ENCODE results near the gene NEURL1.

GRCh38 chr10:103495321-103495720, 1.8 kb downstream of the NEURL1 start:
- TF ChIP-seq, protein P1, sequence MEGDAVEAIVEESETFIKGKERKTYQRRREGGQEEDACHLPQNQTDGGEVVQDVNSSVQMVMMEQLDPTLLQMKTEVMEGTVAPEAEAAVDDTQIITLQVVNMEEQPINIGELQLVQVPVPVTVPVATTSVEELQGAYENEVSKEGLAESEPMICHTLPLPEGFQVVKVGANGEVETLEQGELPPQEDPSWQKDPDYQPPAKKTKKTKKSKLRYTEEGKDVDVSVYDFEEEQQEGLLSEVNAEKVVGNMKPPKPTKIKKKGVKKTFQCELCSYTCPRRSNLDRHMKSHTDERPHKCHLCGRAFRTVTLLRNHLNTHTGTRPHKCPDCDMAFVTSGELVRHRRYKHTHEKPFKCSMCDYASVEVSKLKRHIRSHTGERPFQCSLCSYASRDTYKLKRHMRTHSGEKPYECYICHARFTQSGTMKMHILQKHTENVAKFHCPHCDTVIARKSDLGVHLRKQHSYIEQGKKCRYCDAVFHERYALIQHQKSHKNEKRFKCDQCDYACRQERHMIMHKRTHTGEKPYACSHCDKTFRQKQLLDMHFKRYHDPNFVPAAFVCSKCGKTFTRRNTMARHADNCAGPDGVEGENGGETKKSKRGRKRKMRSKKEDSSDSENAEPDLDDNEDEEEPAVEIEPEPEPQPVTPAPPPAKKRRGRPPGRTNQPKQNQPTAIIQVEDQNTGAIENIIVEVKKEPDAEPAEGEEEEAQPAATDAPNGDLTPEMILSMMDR (IDR thresholded peaks at IDR 0.05), result no peak
- TF ChIP-seq POLR2A (IDR thresholded peaks at IDR 0.05; ENCODE audit: low read depth) (no peak), POLR2AphosphoS5 (IDR thresholded peaks at IDR 0.05) (no peak), EP300 (IDR thresholded peaks at IDR 0.05) (no peak)

Measured in esophagus muscularis mucosa (tissue), 4 donors.